ENCODE results near the gene PTH1R. TPM values are rescaled to one million over a fixed set of nuclear protein-coding genes. Genes with fewer than 3 reads are reported as not detected.

The PTH1R gene
- polyA plus RNA-seq, 2 of the 4 experiments (the other 2 are of a cell fraction), result 0.45 to 0.53 TPM

DNA sequence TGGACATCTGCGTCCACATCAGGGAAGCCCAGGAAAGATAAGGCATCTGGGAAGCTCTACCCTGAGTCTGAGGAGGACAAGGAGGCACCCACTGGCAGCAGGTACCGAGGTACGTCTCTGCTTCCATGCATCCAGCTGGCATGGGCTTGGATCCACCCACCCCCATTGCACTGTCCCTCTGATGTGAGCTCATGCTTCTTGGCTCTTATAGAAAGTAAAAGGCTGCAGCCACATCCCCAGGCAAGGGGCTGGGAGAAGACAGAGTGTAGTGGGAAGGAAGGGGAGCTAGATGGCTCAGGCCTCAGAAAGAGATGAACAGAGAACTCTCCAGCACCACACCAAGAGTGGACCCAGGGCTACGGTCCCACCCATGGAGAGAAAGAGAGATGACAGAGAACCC is 18.2 kb downstream of the PTH1R start:
- H3K4me3 ChIP-seq, result no peak overlapping the region
- no peaks in the 10 kb centered on the region for H3K9me3 ChIP-seq
- 90% methylated on average over 1 of the region's 4 CpGs for WGBS (ENCODE audit: missing lambda C conversion rate)
- CTCF ChIA-PET, result interaction anchor here (0.7 to 5.3 kb wide), 20 partner anchors 10 to 199 kb away, joined by 3 to 46 read pairs (median 8); partner anchors contain the start of genes PTH1R and TMIE
- FAIRE-seq (no peak), ATAC-seq (no peak), DNase-seq (ENCODE audit: low read depth in 1 of 2, low spot score in 1 of 2) (no peak)
- TF ChIP-seq HEYL (CRISPR knock-in tag; IDR thresholded peaks at IDR 0.05) (no peak), ZSCAN20 (CRISPR knock-in tag; IDR thresholded peaks at IDR 0.05) (no peak), PHF8 (IDR thresholded peaks at IDR 0.05; ENCODE audit: borderline replicate concordance, low read depth) (no peak), FOXS1 (CRISPR knock-in tag; IDR thresholded peaks at IDR 0.05) (no peak), CHD2 (IDR thresholded peaks at IDR 0.05; ENCODE audit: low read length, partially characterized antibody) (no peak)
- H3K4me1 ChIP-seq, result peaks cover 9% of the 10 kb centered on the region; the same call in 1 of the 3 replicates
- H3K4me2 ChIP-seq, result no peak overlapping the region
- no peak overlapping the region for H3K27ac ChIP-seq
- POLR2A ChIA-PET, result no interaction called here

DNA sequence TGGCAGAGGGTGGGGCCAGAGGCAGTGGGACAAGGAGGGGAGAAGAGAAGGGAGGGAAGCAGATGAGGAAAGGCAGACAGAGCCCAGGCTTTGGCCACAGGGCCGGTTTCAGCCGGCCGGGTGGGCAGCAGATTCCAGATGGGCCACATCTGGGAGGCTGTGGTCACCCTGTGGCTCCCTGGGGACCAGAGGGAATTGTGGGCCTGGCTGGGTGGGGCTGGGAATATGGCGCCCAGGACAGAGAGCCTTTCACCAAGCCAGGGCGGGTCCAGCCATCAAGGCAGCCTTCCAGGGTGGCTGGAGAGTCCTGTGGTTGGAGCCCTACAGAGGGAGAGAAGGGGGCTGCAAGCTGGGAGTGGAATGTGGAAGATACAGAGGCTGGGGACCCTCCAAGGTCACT is 18.9 kb downstream of the PTH1R start:
- CTCF ChIA-PET, result interaction anchor here (1.2 to 5.3 kb wide), 11 partner anchors 11 to 194 kb away, joined by 3 to 46 read pairs (median 12); partner anchors contain the start of gene TMIE
- no peak for FAIRE-seq
- H3K9me3 ChIP-seq, result no peaks in the 10 kb centered on the region

DNA sequence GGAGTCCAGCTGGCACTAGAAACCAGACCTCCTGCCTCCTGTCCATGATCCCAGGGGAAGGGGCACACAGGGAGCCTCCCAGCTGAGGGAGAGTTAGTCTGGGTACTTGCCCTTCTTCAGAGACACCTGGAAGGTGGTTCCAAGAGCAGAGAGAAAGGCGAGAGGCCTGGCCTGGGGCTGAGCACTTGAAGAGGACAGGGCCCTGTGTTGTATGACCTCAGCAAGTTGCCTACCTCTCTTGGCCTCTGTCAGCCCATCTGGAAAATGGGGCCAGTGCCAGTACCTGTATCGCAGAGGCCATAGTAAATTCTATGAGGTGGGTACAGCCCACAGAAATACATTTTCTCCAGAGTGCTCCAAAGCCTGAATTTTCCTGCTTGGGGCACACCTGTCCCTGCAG is 19.5 kb downstream of the PTH1R start:
- ChIA-PET POLR2A (no interaction called here), CTCF (interaction anchor here (1.2 to 5.3 kb wide), 5 partner anchors 12 to 189 kb away, joined by 3 to 46 read pairs (median 15); no protein-coding TSS in a partner anchor)
- FAIRE-seq, result no peak
- ATAC-seq, result no peak
- H3K9me3 ChIP-seq, result no peaks in the 10 kb centered on the region
- no CpG with 5 or more reads among the region's 2 CpGs for WGBS (ENCODE audit: missing lambda C conversion rate)
- no peak overlapping the region for H3K4me2 ChIP-seq
- H3K4me1 ChIP-seq, result peaks cover 6% of the 10 kb centered on the region; the same call in 1 of the 3 replicates
- H3K4me3 ChIP-seq, result no peak overlapping the region
- DNase-seq (ENCODE audit: low read depth in 1 of 2, low spot score in 1 of 2), result no peak
- H3K27ac ChIP-seq, result no peak overlapping the region
- TF ChIP-seq CBX2 (IDR thresholded peaks at IDR 0.05; ENCODE audit: borderline replicate concordance, low read depth), result no peak
- TF ChIP-seq ZFP36 (IDR thresholded peaks at IDR 0.05; ENCODE audit: borderline replicate concordance, partially characterized antibody), result no peak
- TF ChIP-seq, protein P1, sequence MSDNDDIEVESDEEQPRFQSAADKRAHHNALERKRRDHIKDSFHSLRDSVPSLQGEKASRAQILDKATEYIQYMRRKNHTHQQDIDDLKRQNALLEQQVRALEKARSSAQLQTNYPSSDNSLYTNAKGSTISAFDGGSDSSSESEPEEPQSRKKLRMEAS (IDR thresholded peaks at IDR 0.05), result no peak
- no peak for TF ChIP-seq GATA3 (IDR thresholded peaks at IDR 0.05; ENCODE audit: borderline replicate concordance)
- no peak for TF ChIP-seq POLR2A (IDR thresholded peaks at IDR 0.05; ENCODE audit: low read length)
- no peak for TF ChIP-seq BHLHE40 (IDR thresholded peaks at IDR 0.05; ENCODE audit: low read depth, low read length)
- TF ChIP-seq, protein P2, sequence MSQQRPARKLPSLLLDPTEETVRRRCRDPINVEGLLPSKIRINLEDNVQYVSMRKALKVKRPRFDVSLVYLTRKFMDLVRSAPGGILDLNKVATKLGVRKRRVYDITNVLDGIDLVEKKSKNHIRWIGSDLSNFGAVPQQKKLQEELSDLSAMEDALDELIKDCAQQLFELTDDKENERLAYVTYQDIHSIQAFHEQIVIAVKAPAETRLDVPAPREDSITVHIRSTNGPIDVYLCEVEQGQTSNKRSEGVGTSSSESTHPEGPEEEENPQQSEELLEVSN (IDR thresholded peaks at IDR 0.05; ENCODE audit: borderline replicate concordance, low read depth), result no peak
- TF ChIP-seq ZSCAN20 (CRISPR knock-in tag; IDR thresholded peaks at IDR 0.05), result no peak
- no peak for TF ChIP-seq RNF2 (IDR thresholded peaks at IDR 0.05; ENCODE audit: borderline replicate concordance, low read depth)
- no peak for TF ChIP-seq HDAC2 (IDR thresholded peaks at IDR 0.05)
- no peak for TF ChIP-seq CHD4 (IDR thresholded peaks at IDR 0.05; ENCODE audit: borderline replicate concordance)
- no peak for TF ChIP-seq KDM5A (IDR thresholded peaks at IDR 0.05)
- TF ChIP-seq MAZ (IDR thresholded peaks at IDR 0.05; ENCODE audit: borderline replicate concordance, low read depth, low read length), result no peak

More for the DNA sequence above, 18.9 kb downstream of the PTH1R start:
- no peak overlapping the region for H3K4me3 ChIP-seq
- DNase-seq (ENCODE audit: low read depth in 1 of 2, low spot score in 1 of 2) (no peak), ATAC-seq (no peak)
- no peak overlapping the region for H3K27ac ChIP-seq
- POLR2A ChIA-PET, result no interaction called here
- WGBS (ENCODE audit: missing lambda C conversion rate), result 76% methylated on average over 5 of the region's 5 CpGs
- no peak overlapping the region for H3K4me2 ChIP-seq
- H3K4me1 ChIP-seq, result peaks cover 9% of the 10 kb centered on the region; the same call in 1 of the 3 replicates
- no peak for TF ChIP-seq TFCP2L1 (CRISPR knock-in tag; IDR thresholded peaks at IDR 0.05)
- no peak for TF ChIP-seq RAD21 (conservative IDR thresholded peaks at IDR 0.05 in 1 of 2, IDR thresholded peaks at IDR 0.05 in 1 of 2)
- TF ChIP-seq, protein P2 (IDR thresholded peaks at IDR 0.05; ENCODE audit: borderline replicate concordance, low read depth), result no peak
- no peak for TF ChIP-seq RARB (CRISPR knock-in tag; IDR thresholded peaks at IDR 0.05)
- TF ChIP-seq, protein P3, sequence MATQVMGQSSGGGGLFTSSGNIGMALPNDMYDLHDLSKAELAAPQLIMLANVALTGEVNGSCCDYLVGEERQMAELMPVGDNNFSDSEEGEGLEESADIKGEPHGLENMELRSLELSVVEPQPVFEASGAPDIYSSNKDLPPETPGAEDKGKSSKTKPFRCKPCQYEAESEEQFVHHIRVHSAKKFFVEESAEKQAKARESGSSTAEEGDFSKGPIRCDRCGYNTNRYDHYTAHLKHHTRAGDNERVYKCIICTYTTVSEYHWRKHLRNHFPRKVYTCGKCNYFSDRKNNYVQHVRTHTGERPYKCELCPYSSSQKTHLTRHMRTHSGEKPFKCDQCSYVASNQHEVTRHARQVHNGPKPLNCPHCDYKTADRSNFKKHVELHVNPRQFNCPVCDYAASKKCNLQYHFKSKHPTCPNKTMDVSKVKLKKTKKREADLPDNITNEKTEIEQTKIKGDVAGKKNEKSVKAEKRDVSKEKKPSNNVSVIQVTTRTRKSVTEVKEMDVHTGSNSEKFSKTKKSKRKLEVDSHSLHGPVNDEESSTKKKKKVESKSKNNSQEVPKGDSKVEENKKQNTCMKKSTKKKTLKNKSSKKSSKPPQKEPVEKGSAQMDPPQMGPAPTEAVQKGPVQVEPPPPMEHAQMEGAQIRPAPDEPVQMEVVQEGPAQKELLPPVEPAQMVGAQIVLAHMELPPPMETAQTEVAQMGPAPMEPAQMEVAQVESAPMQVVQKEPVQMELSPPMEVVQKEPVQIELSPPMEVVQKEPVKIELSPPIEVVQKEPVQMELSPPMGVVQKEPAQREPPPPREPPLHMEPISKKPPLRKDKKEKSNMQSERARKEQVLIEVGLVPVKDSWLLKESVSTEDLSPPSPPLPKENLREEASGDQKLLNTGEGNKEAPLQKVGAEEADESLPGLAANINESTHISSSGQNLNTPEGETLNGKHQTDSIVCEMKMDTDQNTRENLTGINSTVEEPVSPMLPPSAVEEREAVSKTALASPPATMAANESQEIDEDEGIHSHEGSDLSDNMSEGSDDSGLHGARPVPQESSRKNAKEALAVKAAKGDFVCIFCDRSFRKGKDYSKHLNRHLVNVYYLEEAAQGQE (IDR thresholded peaks at IDR 0.05), result no peak
- no peak for TF ChIP-seq EHMT2 (IDR thresholded peaks at IDR 0.05; ENCODE audit: low read depth)
- no peak for TF ChIP-seq HDAC2 (IDR thresholded peaks at IDR 0.05)
- TF ChIP-seq, protein P4, sequence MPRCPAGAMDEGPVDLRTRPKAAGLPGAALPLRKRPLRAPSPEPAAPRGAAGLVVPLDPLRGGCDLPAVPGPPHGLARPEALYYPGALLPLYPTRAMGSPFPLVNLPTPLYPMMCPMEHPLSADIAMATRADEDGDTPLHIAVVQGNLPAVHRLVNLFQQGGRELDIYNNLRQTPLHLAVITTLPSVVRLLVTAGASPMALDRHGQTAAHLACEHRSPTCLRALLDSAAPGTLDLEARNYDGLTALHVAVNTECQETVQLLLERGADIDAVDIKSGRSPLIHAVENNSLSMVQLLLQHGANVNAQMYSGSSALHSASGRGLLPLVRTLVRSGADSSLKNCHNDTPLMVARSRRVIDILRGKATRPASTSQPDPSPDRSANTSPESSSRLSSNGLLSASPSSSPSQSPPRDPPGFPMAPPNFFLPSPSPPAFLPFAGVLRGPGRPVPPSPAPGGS (IDR thresholded peaks at IDR 0.05), result no peak
- no peak for TF ChIP-seq SMC3 (IDR thresholded peaks at IDR 0.05)
- no peak for TF ChIP-seq HOXB5 (CRISPR knock-in tag; IDR thresholded peaks at IDR 0.05)
- no peak for TF ChIP-seq EHF (CRISPR knock-in tag; IDR thresholded peaks at IDR 0.05)
- no peak for TF ChIP-seq GATA3 (IDR thresholded peaks at IDR 0.05; ENCODE audit: borderline replicate concordance)
- no peak for TF ChIP-seq NFE2L2 (conservative IDR thresholded peaks at IDR 0.05; ENCODE audit: low read length)
- no peak for TF ChIP-seq EP300 (IDR thresholded peaks at IDR 0.05)
- no peak for TF ChIP-seq RCOR1 (IDR thresholded peaks at IDR 0.05; ENCODE audit: low read depth, low read length)
- no peak for TF ChIP-seq CHD2 (IDR thresholded peaks at IDR 0.05; ENCODE audit: low read length, partially characterized antibody)
